ENCODE measurements around the gene IFIT3.
A peak's percentile ranks its signal among the peaks of the same experiment; 100 is the strongest.
"Not testable (repeated sequence)": the region's sequence is repeated elsewhere in the genome, so short reads cannot be mapped to it uniquely, and the experiment has no call there.

Gene IFIT3

GRCh38 chr10:89335226-89335625 is 7.4 kb downstream of the IFIT3 start:
- no peak for DNase-seq (ENCODE audit: low read depth in 2 of 2)

- no peak for DNase-seq (ENCODE audit: low read depth in 2 of 2)
Measured at GRCh38 chr10:89336241-89336640, 8.4 kb downstream of the IFIT3 start.

- DNase-seq (ENCODE audit: low read depth in 2 of 2), result peak in 1 of 2 donors; percentile 18
Measured at GRCh38 chr10:89337484-89337883, 9.7 kb downstream of the IFIT3 start.

- no peak for DNase-seq (ENCODE audit: low read depth in 2 of 2)
Measured at GRCh38 chr10:89338713-89339112, 10.9 kb downstream of the IFIT3 start.

- no peak for DNase-seq (ENCODE audit: low read depth in 2 of 2)
Measured at GRCh38 chr10:89339875-89340274, 12.1 kb downstream of the IFIT3 start.

- no peak for DNase-seq (ENCODE audit: low read depth in 2 of 2)
Measured at GRCh38 chr10:89341649-89342048, 13.9 kb downstream of the IFIT3 start.

GRCh38 chr10:89342206-89342958 is 14.6 kb downstream of the IFIT3 start:
- DNase-seq (ENCODE audit: low read depth in 2 of 2), result no peak

GRCh38 chr10:89343089-89343767 is 15.4 kb downstream of the IFIT3 start:
- DNase-seq (ENCODE audit: low read depth in 2 of 2), result no peak

GRCh38 chr10:89344156-89344555 is 16.4 kb downstream of the IFIT3 start:
- DNase-seq (ENCODE audit: low read depth in 2 of 2), result no peak

GRCh38 chr10:89345367-89346000 is 17.7 kb downstream of the IFIT3 start:
- DNase-seq (ENCODE audit: low read depth in 2 of 2), result no peak

GRCh38 chr10:89346405-89347254 is 18.8 kb downstream of the IFIT3 start:
- DNase-seq (ENCODE audit: low read depth in 2 of 2), result no peak

GRCh38 chr10:89347701-89348457 is 20.1 kb downstream of the IFIT3 start:
- no peak for DNase-seq (ENCODE audit: low read depth in 2 of 2)

GRCh38 chr10:89348481-89348880 is 20.7 kb downstream of the IFIT3 start:
- DNase-seq (ENCODE audit: low read depth in 2 of 2), result no peak

- DNase-seq (ENCODE audit: low read depth in 2 of 2), result no peak
Measured at GRCh38 chr10:89348975-89349374, 21.2 kb downstream of the IFIT3 start.

GRCh38 chr10:89350631-89351315 is 23.0 kb downstream of the IFIT3 start:
- DNase-seq (ENCODE audit: low read depth in 2 of 2), result not testable (repeated sequence)

- DNase-seq (ENCODE audit: low read depth in 2 of 2), result no peak
Measured at GRCh38 chr10:89351412-89351779, 23.6 kb downstream of the IFIT3 start.

- no peak for DNase-seq (ENCODE audit: low read depth in 2 of 2)
Measured at GRCh38 chr10:89351780-89352597, 24.2 kb downstream of the IFIT3 start.

- DNase-seq (ENCODE audit: low read depth in 2 of 2), result no peak
Measured at GRCh38 chr10:89352802-89353201, 25.0 kb downstream of the IFIT3 start.

GRCh38 chr10:89355394-89355931 is 27.7 kb downstream of the IFIT3 start:
- no peak for DNase-seq (ENCODE audit: low read depth in 2 of 2)

GRCh38 chr10:89357096-89357495 is 29.3 kb downstream of the IFIT3 start:
- DNase-seq (ENCODE audit: low read depth in 2 of 2), result no peak

Measured in activated CD4-positive, alpha-beta T cell treated with anti-CD3 and anti-CD28 coated beads for 24 hours (primary cell).